Chondrocyte (in vitro differentiated cells): ENCODE data around the gene GABPB1. TPM values are rescaled to one million over a fixed set of nuclear protein-coding genes. Genes with fewer than 3 reads are reported as not detected.

Source experiments
- DNase-seq: peaks from one replicate; pipeline ENCODE4 v3.0.0; 2021; ENCODE audit warnings: mixed read lengths, low spot score
- H3K27ac Mint-ChIP-seq: one replicate; pipeline ENCODE4 v1.8.0; 2021; ENCODE audit warnings: mild to moderate bottlenecking, moderate library complexity, mixed read lengths; ENCODE audit not compliant: unreplicated experiment
- H3K27me3 Mint-ChIP-seq: 2 replicates; pipeline ENCODE4 v1.8.0; 2021; ENCODE audit warnings: low read depth, mixed read lengths
- H3K36me3 Mint-ChIP-seq: 2 replicates; pipeline ENCODE4 v1.8.0; 2021; ENCODE audit warnings: low read depth, mixed read lengths
- H3K4me1 Mint-ChIP-seq: 2 replicates; pipeline ENCODE4 v1.8.0; 2021; ENCODE audit warnings: low read depth, mild to moderate bottlenecking, mixed read lengths
- H3K4me3 Mint-ChIP-seq: one replicate; pipeline ENCODE4 v1.8.0; 2021; ENCODE audit warnings: mild to moderate bottlenecking, moderate library complexity, mixed read lengths; ENCODE audit not compliant: unreplicated experiment
- H3K9me3 Mint-ChIP-seq: 2 replicates; pipeline ENCODE4 v1.8.0; 2021; ENCODE audit warnings: low read depth, mixed read lengths
- total RNA-seq: library from RNA; stranded (reverse); gene quantifications from 3 replicates; pipeline ENCODE4 v1.2.1, GENCODE V29; 2021
- TF ChIP-seq, protein P1 (sequence below): fragments of 200-600 bp; sonication (generic); IDR thresholded peaks from 2 replicates; pipeline ENCODE4 v1.5.0; 2021; ENCODE audit warnings: antibody characterized with exemption, mild to moderate bottlenecking, moderate library complexity

The GABPB1 gene
- total RNA-seq, 1 donor from 2014 or later: 18.1 TPM

DNA sequence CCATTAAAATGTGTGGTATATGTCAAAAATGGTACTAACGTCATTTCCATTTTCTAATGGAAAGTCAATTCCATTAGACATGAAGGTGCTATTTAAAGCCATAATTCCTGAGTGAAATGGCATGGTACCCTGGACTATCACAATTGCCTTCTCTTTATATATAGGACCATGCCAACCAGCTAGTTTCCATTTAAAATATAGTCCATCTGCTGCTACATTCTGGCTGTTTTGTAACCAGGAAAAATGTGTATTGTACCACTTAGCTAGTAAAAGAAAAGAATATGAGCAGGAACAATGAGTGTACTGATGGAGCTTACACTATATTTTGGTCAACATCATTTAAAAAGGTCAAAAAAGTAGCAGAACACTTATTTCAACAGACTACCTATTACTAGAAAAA lies 59.0 kb downstream of the GABPB1 start:
- TF ChIP-seq, protein P1, sequence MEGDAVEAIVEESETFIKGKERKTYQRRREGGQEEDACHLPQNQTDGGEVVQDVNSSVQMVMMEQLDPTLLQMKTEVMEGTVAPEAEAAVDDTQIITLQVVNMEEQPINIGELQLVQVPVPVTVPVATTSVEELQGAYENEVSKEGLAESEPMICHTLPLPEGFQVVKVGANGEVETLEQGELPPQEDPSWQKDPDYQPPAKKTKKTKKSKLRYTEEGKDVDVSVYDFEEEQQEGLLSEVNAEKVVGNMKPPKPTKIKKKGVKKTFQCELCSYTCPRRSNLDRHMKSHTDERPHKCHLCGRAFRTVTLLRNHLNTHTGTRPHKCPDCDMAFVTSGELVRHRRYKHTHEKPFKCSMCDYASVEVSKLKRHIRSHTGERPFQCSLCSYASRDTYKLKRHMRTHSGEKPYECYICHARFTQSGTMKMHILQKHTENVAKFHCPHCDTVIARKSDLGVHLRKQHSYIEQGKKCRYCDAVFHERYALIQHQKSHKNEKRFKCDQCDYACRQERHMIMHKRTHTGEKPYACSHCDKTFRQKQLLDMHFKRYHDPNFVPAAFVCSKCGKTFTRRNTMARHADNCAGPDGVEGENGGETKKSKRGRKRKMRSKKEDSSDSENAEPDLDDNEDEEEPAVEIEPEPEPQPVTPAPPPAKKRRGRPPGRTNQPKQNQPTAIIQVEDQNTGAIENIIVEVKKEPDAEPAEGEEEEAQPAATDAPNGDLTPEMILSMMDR: no peak
- Mint-ChIP-seq H3K27ac (no peak overlapping the region), H3K9me3 (no peaks in the 10 kb centered on the region), H3K4me1 (no peaks in the 10 kb centered on the region), H3K36me3 (peaks cover 8% of the 10 kb centered on the region), H3K27me3 (no peaks in the 10 kb centered on the region), H3K4me3 (no peak overlapping the region)
- no peak for DNase-seq

DNA sequence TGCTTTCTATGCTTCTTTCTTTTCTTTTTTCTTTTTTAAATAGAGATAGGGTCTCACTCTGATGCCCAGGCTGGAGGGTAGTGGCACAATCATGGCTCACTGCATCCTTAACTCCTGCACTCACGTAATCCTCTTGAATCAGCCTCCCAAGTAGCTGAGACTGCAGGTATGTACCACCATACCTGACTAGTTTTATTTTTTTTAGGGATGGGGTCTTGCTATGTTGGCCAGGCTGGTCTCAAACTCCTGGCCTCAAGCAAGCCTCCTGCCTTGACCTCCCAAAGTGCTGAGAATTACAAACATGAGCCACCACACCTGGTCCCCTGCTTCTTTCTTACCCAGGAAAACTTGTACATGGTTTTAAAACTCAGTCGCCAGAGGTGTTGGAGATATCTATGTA lies 65.2 kb downstream of the GABPB1 start:
- TF ChIP-seq, protein P1: no peak
- H3K9me3 Mint-ChIP-seq: no peaks in the 10 kb centered on the region
- peaks cover 3% of the 10 kb centered on the region for H3K4me1 Mint-ChIP-seq
- no peak for DNase-seq
- no peak overlapping the region for H3K4me3 Mint-ChIP-seq
- no peak overlapping the region for H3K27ac Mint-ChIP-seq
- peaks cover 4% of the 10 kb centered on the region for H3K36me3 Mint-ChIP-seq
- no peaks in the 10 kb centered on the region for H3K27me3 Mint-ChIP-seq

DNA sequence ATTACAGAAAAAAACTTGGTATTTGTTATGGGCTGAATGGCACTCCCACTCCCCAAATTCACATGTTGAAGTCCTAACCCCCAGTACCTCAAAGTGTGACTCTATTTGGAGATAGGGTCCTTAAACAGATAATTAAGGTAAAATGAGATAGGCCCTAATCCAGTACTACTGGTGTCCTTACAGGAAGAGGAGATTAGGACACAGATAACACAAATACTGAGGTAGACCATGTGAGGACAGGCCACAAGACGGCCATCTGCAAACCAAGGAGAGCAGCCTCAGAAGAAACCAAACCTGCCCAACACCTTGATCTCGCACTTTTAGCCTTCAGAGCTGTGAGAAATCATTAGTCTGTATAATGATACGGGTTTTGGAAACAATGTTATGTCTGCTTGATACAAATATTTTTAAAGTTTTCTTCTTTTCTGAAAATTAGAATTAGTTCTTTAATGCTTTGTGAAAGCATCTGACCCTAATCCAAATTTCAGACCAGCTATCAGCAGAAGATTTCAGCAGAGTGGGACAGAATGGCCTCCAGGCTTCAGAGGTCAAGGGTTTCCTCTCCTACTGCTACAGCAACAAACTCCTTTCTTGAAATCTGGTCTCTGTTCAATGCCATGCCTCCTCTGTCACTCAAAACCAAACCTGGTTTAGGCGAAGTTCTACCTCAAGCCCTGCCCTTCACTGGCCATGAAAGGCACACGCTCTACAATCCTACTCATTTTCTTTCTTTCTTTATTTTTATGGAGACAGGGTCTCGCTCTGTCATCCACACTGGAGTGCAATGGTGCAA lies 67.5 kb downstream of the GABPB1 start:
- no peaks in the 10 kb centered on the region for H3K9me3 Mint-ChIP-seq
- no peak overlapping the region for H3K4me3 Mint-ChIP-seq
- TF ChIP-seq, protein P1: no peak
- no peaks in the 10 kb centered on the region for H3K27me3 Mint-ChIP-seq
- peaks cover 3% of the 10 kb centered on the region for H3K4me1 Mint-ChIP-seq
- no peak for DNase-seq
- peaks cover 4% of the 10 kb centered on the region for H3K36me3 Mint-ChIP-seq
- H3K27ac Mint-ChIP-seq: no peak overlapping the region

DNA sequence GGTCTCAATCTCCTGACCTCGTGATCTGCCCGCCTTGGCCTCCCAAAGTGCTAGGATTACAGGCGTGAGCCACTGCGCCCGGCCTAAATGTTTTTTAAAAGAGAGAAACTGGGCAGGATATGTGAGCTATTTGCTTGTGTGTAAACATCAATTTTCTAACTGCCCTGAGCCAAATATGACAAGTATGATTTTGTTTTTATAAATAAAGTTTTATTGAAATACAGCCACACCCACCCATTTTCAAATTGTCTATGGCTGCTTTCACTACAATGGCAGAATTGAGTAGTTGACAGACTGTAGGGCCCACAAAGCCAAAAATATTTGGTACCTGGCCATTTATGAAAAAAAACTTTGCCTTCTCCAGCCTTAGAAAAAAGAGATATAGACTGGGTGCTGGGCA lies 73.6 kb downstream of the GABPB1 start:
- no peak for DNase-seq
- Mint-ChIP-seq H3K9me3 (no peaks in the 10 kb centered on the region), H3K4me1 (peaks cover 25% of the 10 kb centered on the region), H3K4me3 (no peak overlapping the region), H3K27me3 (no peaks in the 10 kb centered on the region), H3K36me3 (no peaks in the 10 kb centered on the region), H3K27ac (no peak overlapping the region)
- TF ChIP-seq, protein P1: no peak

DNA sequence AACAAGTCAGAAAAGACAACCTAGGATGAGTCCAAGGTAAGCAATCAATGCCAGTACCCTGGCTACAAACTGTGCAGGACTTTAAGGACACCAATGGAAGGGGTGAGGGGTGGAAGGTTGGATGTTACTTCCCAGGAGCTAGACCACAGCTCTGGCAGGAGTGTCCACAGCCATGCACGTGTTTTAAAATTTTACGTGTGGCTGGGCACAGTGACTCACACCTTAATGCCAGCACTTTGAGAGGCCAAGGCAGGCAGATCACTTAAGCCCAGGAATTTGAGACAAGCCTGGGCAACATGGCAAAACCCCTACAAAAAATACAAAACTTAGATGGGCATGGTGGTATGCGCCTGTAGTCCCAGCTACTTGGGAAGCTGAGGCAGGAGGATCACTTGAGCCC lies 74.7 kb downstream of the GABPB1 start:
- no peaks in the 10 kb centered on the region for H3K27me3 Mint-ChIP-seq
- H3K9me3 Mint-ChIP-seq: no peaks in the 10 kb centered on the region
- no peaks in the 10 kb centered on the region for H3K36me3 Mint-ChIP-seq
- DNase-seq: no peak
- TF ChIP-seq, protein P1: no peak
- H3K4me3 Mint-ChIP-seq: no peak overlapping the region
- H3K27ac Mint-ChIP-seq: no peak overlapping the region
- H3K4me1 Mint-ChIP-seq: peaks cover 27% of the 10 kb centered on the region
